HG03135 (cell line): ENCODE data around the gene ING2.
"Not testable (repeated sequence)": the region's sequence is repeated elsewhere in the genome, so short reads cannot be mapped to it uniquely, and the experiment has no call there.

Experiments used
- ATAC-seq: cut with Tn5 transposase; IDR thresholded peaks from one replicate; pipeline ENCODE4 v1.9.1; 2021; ENCODE audit warnings: mild to moderate bottlenecking, moderate library complexity; ENCODE audit not compliant: unreplicated experiment

Gene ING2

GRCh38 chr4:183504930-183505610 lies at the start of gene ING2:
TSS of gene ING2 (plus strand) at chr4:183505058. CDS start at chr4:183505196, 138 bp downstream.
- peak; percentile 49 for ATAC-seq

GRCh38 chr4:183455431-183456195 lies 49.2 kb upstream of the ING2 start:
- no peak for ATAC-seq

- ATAC-seq: no peak
These were observed 46.9 kb upstream of the ING2 start for GRCh38 chr4:183458005-183458404.

- not testable (repeated sequence) for ATAC-seq
These were observed 40.8 kb upstream of the ING2 start for GRCh38 chr4:183463903-183464619.

- ATAC-seq: not testable (repeated sequence)
These were observed 39.0 kb upstream of the ING2 start for GRCh38 chr4:183465879-183466278.

- no peak for ATAC-seq
These were observed 37.6 kb upstream of the ING2 start for GRCh38 chr4:183467246-183467645.

GRCh38 chr4:183468210-183469095 lies 36.4 kb upstream of the ING2 start:
- no peak for ATAC-seq

GRCh38 chr4:183469285-183469684 lies 35.6 kb upstream of the ING2 start:
- no peak for ATAC-seq

GRCh38 chr4:183469936-183470335 lies 34.9 kb upstream of the ING2 start:
- ATAC-seq: no peak

GRCh38 chr4:183470821-183471220 lies 34.0 kb upstream of the ING2 start:
- ATAC-seq: no peak

GRCh38 chr4:183471946-183472708 lies 32.7 kb upstream of the ING2 start:
- ATAC-seq: peak; percentile 55

GRCh38 chr4:183478123-183478522 lies 26.7 kb upstream of the ING2 start:
- ATAC-seq: no peak

GRCh38 chr4:183478926-183479325 lies 25.9 kb upstream of the ING2 start:
- no peak for ATAC-seq

- not testable (repeated sequence) for ATAC-seq
These were observed 22.3 kb upstream of the ING2 start for GRCh38 chr4:183482515-183483095.

GRCh38 chr4:183483997-183484396 lies 20.9 kb upstream of the ING2 start:
- ATAC-seq: no peak

- ATAC-seq: no peak
These were observed 19.3 kb upstream of the ING2 start for GRCh38 chr4:183485411-183486160.

- no peak for ATAC-seq
These were observed 12.1 kb upstream of the ING2 start for GRCh38 chr4:183492791-183493222.

GRCh38 chr4:183493246-183493645 lies 11.6 kb upstream of the ING2 start:
- ATAC-seq: no peak

- no peak for ATAC-seq
These were observed 9.7 kb upstream of the ING2 start for GRCh38 chr4:183495184-183495583.
